A549 (cell line): Measurements from ENCODE around the gene DTNB. TPM values are rescaled to one million over a fixed set of nuclear protein-coding genes. Genes with fewer than 3 reads are reported as not detected.

ENCODE experiments used
- ATAC-seq, 2 experiments: fragments of 200-7000 bp in 1 of 2; fragments of >200 bp in 1 of 2; cut with Nextera tagmentation in 1 of 2; cut with Tn5 transposase in 1 of 2; 3 replicates each; pipeline versions ENCODE4 v1.8.0 to v1.9.1; 2018 to 2020; ENCODE audit warnings: mild to moderate bottlenecking in 1 of 2, moderate library complexity in 1 of 2
- CTCF ChIA-PET: fragments of 300-600 bp; sonication (Branson Sonifier 250); formaldehyde crosslinking; extraction: SDS; loops from one replicate; lab custom pipeline; 2021; ENCODE audit warnings: antibody characterized with exemption, inconsistent platforms; lab: Yijun Ruan, JAX
- POLR2A ChIA-PET: fragments of 350-600 bp; formaldehyde crosslinking; extraction: SDS; loops from one replicate; lab custom pipeline; 2021; ENCODE audit warnings: antibody characterized with exemption, inconsistent platforms; lab: Yijun Ruan, JAX
- DNase-seq, 2 experiments: peaks; one replicate each; pipeline versions ENCODE4 v3.0.0 to v3.0.0-alpha.2; 2011 to 2016; ENCODE audit warnings: low read depth in 1 of 2, low spot score in 1 of 2
- FAIRE-seq: peaks from 2 replicates; lab custom pipeline; 2011; peaks lifted over from hg19 to GRCh38; lab: Jason Lieb, UNC
- H3K27ac ChIP-seq, 2 experiments: fragments of >200 bp; sonication (Bioruptor Twin); formaldehyde crosslinking; 3 replicates each; pipeline ENCODE4 v1.5.1; 2016 to 2017
- H3K4me1 ChIP-seq: fragments of >200 bp; sonication (Bioruptor Twin); formaldehyde crosslinking; 3 replicates; pipeline ENCODE4 v1.6.1; 2016
- H3K4me2 ChIP-seq: fragments of >200 bp; sonication (Bioruptor Twin); formaldehyde crosslinking; 3 replicates; pipeline ENCODE4 v1.6.1; 2016
- H3K4me3 ChIP-seq: fragments of >200 bp; sonication (Bioruptor Twin); formaldehyde crosslinking; 3 replicates; pipeline ENCODE4 v1.5.1; 2016
- H3K9me3 ChIP-seq: fragments of >200 bp; sonication (Bioruptor Twin); formaldehyde crosslinking; 3 replicates; pipeline ENCODE4 v1.6.1; 2016
- BCL3 ChIP-seq: fragments of >200 bp; sonication (Bioruptor Twin); formaldehyde crosslinking; IDR thresholded peaks from 3 replicates; pipeline ENCODE4 v1.6.1; 2016
- BHLHE40 ChIP-seq: IDR thresholded peaks from 2 replicates; pipeline ENCODE4 v1.6.1; 2012; ENCODE audit warnings: low read depth, low read length, inconsistent platforms
- CHD2 ChIP-seq: fragments of 150-350 bp; IDR thresholded peaks from 2 replicates; pipeline ENCODE4 v1.6.1; 2014; ENCODE audit warnings: low read length; ENCODE audit not compliant: partially characterized antibody
- CTCF ChIP-seq: fragments of >200 bp; sonication (Bioruptor Twin); formaldehyde crosslinking; IDR thresholded peaks from 3 replicates; pipeline ENCODE4 v1.5.1; 2016
- E2F6 ChIP-seq: IDR thresholded peaks from 2 replicates; pipeline ENCODE4 v1.6.1; 2012; ENCODE audit warnings: low read depth, borderline replicate concordance
- EHF ChIP-seq: fragments of 250-450 bp; sonication (Bioruptor Pico); IDR thresholded peaks from 2 replicates; pipeline ENCODE4 v1.5.0; 2020; ENCODE audit warnings: mild to moderate bottlenecking
- ELK1 ChIP-seq: fragments of 150-350 bp; IDR thresholded peaks from 2 replicates; pipeline ENCODE4 v1.6.1; 2014; ENCODE audit warnings: low read depth, mild to moderate bottlenecking, low read length
- HMGXB4 ChIP-seq: fragments of 250-450 bp; sonication (Bioruptor Pico); IDR thresholded peaks from 2 replicates; pipeline ENCODE4 v1.5.0; 2021; ENCODE audit warnings: mild to moderate bottlenecking, moderate library complexity, borderline replicate concordance
- HOXA7 ChIP-seq: fragments of 250-450 bp; sonication (Bioruptor Pico); IDR thresholded peaks from 2 replicates; pipeline ENCODE4 v1.5.0; 2020; ENCODE audit warnings: mild to moderate bottlenecking, moderate library complexity
- JUNB ChIP-seq: fragments of >200 bp; sonication (Bioruptor Twin); formaldehyde crosslinking; IDR thresholded peaks from 2 replicates; pipeline ENCODE4 v1.6.1; 2016
- KDM1A ChIP-seq: fragments of 200-600 bp; sonication (generic); IDR thresholded peaks from 2 replicates; pipeline ENCODE4 v1.6.1; 2016; ENCODE audit warnings: low read depth, mild to moderate bottlenecking
- KDM5A ChIP-seq: fragments of 200-600 bp; sonication (generic); IDR thresholded peaks from 2 replicates; pipeline ENCODE4 v1.6.1; 2016; ENCODE audit warnings: antibody characterized with exemption, mild to moderate bottlenecking
- MAFK ChIP-seq: fragments of 450-650 bp; IDR thresholded peaks from 2 replicates; pipeline ENCODE4 v1.6.1; 2014; ENCODE audit not compliant: partially characterized antibody
- MAX ChIP-seq: IDR thresholded peaks from 2 replicates; pipeline ENCODE4 v1.6.1; 2012
- NPAS2 ChIP-seq: fragments of 250-450 bp; sonication (Bioruptor Pico); IDR thresholded peaks from 2 replicates; pipeline ENCODE4 v1.8.0; 2022; ENCODE audit warnings: mild to moderate bottlenecking, moderate library complexity, borderline replicate concordance
- RAD21 ChIP-seq, 2 experiments: fragments of >200 bp in 1 of 2; sonication (Bioruptor Twin) in 1 of 2; formaldehyde crosslinking in 1 of 2; IDR thresholded peaks in 1 of 2; conservative IDR thresholded peaks in 1 of 2; 2 replicates in 1 of 2; 3 replicates in 1 of 2; pipeline ENCODE4 v1.6.1; 2012 to 2018; ENCODE audit warnings: inconsistent platforms in 1 of 2
- RCOR1 ChIP-seq: fragments of 150-350 bp; IDR thresholded peaks from 2 replicates; pipeline ENCODE4 v1.6.1; 2014; ENCODE audit warnings: antibody characterized with exemption, low read length, low read depth
- REST ChIP-seq: fragments of 200-600 bp; sonication (generic); IDR thresholded peaks from 2 replicates; pipeline ENCODE4 v1.6.1; 2016; ENCODE audit warnings: antibody characterized with exemption, mild to moderate bottlenecking, moderate library complexity
- RFX5 ChIP-seq: fragments of 450-650 bp; IDR thresholded peaks from 2 replicates; pipeline ENCODE4 v1.7.1; 2014; ENCODE audit warnings: antibody characterized with exemption, mild to moderate bottlenecking, moderate library complexity
- ZNF302 ChIP-seq: fragments of 250-450 bp; sonication (Bioruptor Pico); IDR thresholded peaks from 2 replicates; pipeline ENCODE4 v1.9.0; 2021; ENCODE audit warnings: inconsistent platforms, mild to moderate bottlenecking, moderate library complexity
- WGBS: methylation state at CpG from one replicate; pipeline ENCODE4 v1.1.6; 2017; ENCODE audit errors: missing lambda C conversion rate; 5-methylcytosine and 5-hydroxymethylcytosine counted together
- polyA plus RNA-seq, 4 experiments: library from polyadenylated mRNA; depleted of rRNA in 3 of 4; stranded (reverse); fragments of >200 nt; fragmentation: RNase III in 1 of 4; extraction: RNeasy Plus Mini Kit Qiagen cat#74134 plus additional on column Dnase treatment in 1 of 4; gene quantifications; 2 replicates in 3 of 4; 3 replicates in 1 of 4; pipeline ENCODE4 v1.2.3, GENCODE V29; 2011 to 2017

DTNB gene
- polyA plus RNA-seq, 2 of the 4 experiments (the other 2 are of a cell fraction): 11.2 to 32.6 TPM

- 44% methylated on average over 14 of the region's 73 CpGs for WGBS
- Histone ChIP-seq H3K4me3 (peak overlapping the region; percentile 70), H3K9me3 (no peaks in the 10 kb centered on the region), H3K4me1 (peaks cover 9% of the 10 kb centered on the region), H3K27ac (peak overlapping the region; percentile 90 to 99), H3K4me2 (peak overlapping the region; percentile 90)
- ATAC-seq: no peak
- DNase-seq: no peak
- TF ChIP-seq RAD21 (conservative IDR thresholded peaks at IDR 0.05 in 1 of 2, IDR thresholded peaks at IDR 0.05 in 1 of 2) (no peak), E2F6 (peak; percentile 75), MAX (peak; percentile 39; the same call in 1 of the 2 replicates), HOXA7 (CRISPR knock-in tag) (no peak)
- FAIRE-seq: no peak
- POLR2A ChIA-PET: interaction anchor here (0.6 kb wide), 1 partner anchor 184 kb away, joined by 4 read pairs; no protein-coding TSS in a partner anchor
- CTCF ChIA-PET: interaction anchor here (0.8 to 2.0 kb wide), 5 partner anchors 13 to 325 kb away, joined by 3 to 4 read pairs (median 4); no protein-coding TSS in a partner anchor
Measured at GRCh38 chr2:25340181-25340921, 333.0 kb downstream of the DTNB start.

- Histone ChIP-seq H3K9me3 (no peaks in the 10 kb centered on the region), H3K4me3 (no peak overlapping the region; the same call in 2 of the 3 replicates), H3K27ac (peak overlapping the region in 1 of 2 experiments; percentile 99; a peak in 3 of 6 replicates), H3K4me1 (peaks cover 9% of the 10 kb centered on the region), H3K4me2 (peak overlapping the region; percentile 90)
- no peak for DNase-seq
- WGBS: 97% methylated on average over 5 of the region's 18 CpGs
- no peak for FAIRE-seq
- TF ChIP-seq RFX5 (no peak), BHLHE40 (no peak), ELK1 (no peak), CHD2 (no peak), KDM1A (no peak), HMGXB4 (CRISPR knock-in tag) (no peak)
- ChIA-PET POLR2A (no interaction called here), CTCF (interaction anchor here (0.8 to 2.6 kb wide), 5 partner anchors 12 to 227 kb away, joined by 3 to 9 read pairs (median 4); no protein-coding TSS in a partner anchor)
- peak in 1 of 2 experiments; percentile 3; a peak in 2 of 6 replicates for ATAC-seq
Measured at GRCh38 chr2:25339791-25340180, 333.6 kb downstream of the DTNB start.

GRCh38 chr2:25339211-25339674 is 334.1 kb downstream of the DTNB start:
- no peak overlapping the region for H3K4me2 ChIP-seq
- H3K27ac ChIP-seq: no peak overlapping the region
- peaks cover 9% of the 10 kb centered on the region for H3K4me1 ChIP-seq
- no peak overlapping the region for H3K4me3 ChIP-seq
- ChIA-PET POLR2A (no interaction called here), CTCF (interaction anchor here (1.6 to 2.6 kb wide), 4 partner anchors 22 to 228 kb away, joined by 4 to 10 read pairs (median 6); no protein-coding TSS in a partner anchor)
- FAIRE-seq (no peak), ATAC-seq (no peak), DNase-seq (no peak)
- 96% methylated on average over 8 of the region's 8 CpGs for WGBS
- no peaks in the 10 kb centered on the region for H3K9me3 ChIP-seq
- TF ChIP-seq MAFK (no peak), REST (no peak), JUNB (no peak), CTCF (no peak), KDM5A (no peak), ZNF302 (CRISPR knock-in tag) (no peak), RCOR1 (no peak), RFX5 (no peak), BCL3 (no peak), EHF (CRISPR knock-in tag) (no peak), NPAS2 (no peak)
